HCEC 1CT (cell line): ENCODE results near the gene FBXO24.

ENCODE experiments used
- DNase-seq: peaks from one replicate; pipeline ENCODE4 v3.0.0-alpha.2; 2017

Gene FBXO24

DNA sequence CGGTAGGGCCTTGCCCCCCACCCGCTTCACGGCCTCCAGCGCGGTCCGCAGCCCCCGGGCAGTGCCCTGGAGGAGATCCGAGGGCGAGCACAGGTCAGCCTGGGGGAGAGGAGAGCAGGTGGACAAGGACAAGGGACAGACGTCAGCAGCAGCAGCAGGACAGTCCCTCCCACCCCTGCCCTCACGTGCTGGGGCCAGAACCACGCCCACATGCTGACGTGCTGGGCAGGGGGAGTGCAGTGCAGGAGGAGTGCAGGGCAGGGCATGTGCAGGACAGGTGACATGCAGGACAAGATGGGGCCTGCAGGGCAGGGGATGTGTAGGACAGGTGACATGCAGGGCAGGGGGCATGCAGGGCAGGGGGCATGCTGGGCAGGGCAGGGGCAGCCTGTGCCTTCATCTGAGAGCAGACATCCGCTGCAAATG, 10.9 kb upstream of the FBXO24 start:
- no peak for DNase-seq

DNA sequence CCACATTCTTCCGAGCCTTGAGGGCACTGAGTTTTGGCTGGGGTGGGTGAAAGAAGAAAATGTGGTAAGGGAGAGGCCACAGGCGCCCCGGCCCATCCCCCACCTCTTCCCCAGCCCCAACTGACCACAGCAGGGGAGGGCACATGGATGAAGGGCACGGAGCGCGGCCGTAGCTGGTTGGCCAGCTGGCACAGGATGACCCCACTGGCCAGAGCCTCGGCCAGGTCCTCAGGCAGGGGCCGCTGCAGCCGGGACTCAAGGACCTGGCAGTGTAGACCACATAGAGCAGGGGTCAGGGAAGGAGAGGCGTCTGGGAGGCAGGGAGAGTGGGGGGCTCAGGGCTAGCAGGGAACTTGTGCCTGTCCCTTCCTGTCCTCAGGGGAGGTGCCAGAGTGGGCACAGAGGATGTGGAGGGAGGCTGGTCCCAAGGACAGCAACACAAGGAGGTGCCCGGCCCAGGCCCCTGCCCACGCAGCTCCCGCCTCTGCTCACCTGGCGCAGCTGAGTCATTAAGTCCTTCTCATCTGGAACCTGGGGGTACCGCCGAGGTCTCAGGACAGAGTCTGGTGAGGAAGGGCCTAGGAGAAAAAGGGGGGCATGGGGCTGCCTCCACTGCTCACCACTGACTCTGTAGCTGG, 10.3 kb upstream of the FBXO24 start:
- DNase-seq: no peak

DNA sequence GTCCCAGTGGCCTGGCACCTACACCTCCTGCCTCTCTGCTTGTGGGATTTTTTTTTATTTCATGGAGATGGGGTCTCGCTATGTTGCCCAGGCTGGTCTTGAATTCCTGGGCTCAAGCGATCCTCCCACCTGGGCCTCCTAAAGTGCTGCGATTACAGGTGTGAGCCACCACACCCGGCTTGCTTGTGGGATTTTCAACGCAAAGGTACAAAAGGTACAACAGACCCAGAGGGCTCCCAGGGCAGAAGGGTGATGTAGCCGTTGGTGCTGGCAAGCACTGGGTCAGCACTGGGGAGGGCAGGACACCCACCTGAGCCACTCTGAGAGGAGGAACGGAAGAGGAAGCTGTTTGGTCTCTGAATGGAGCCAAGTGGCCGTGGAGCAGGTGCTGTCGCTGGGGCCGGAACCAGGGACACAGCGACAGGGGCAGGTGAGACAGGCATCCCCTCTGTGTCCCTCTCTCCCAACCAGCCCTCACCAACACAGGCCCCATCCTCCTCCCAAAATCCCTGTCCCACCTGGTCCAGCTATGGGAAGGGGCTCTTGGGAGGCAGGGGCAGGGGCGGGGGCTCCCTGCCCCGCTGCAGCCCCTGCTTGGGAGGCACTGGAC, 9.6 kb upstream of the FBXO24 start:
- no peak for DNase-seq

DNA sequence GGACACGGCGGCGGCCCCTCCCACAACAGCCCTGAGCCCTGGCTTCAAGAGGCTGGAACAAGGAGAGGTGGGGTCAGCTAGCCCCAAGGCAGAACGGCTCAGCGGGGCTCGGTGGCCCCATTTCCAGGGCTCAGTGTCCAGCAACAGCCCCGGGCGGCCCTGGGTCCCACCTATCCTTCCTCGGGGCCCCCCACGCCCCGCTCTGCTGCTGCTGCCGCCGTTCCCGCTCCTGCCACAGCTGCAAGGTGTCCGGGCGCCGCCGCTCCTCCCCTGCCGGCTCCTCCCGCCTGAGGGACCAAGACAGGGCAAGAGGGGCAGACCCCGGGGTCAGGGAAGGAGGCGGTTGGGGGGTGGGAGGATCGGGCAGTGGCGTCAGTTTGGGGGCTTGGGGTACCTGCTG, 9.0 kb upstream of the FBXO24 start:
- no peak for DNase-seq

DNA sequence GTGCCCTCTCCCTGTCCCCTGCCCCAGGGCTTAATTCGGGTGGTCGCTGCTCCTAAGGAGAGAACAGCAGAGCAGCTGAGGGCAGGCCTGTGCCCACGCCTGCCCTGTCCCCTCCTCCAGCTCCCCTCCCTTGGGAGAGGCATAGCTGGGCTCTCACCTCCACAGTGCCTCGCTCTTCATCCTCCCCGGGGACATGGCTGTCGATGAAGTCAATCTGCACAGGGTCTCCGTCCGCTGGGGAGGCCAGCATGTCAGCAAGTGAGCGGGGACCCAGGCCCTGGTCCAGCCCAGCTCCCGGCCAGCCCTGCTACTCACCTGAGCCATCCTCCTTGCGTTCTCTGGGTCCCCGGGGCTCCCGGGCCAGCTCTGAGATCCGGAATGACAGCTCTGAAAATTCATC, 8.6 kb upstream of the FBXO24 start:
- DNase-seq: no peak

GRCh38 chr7:100578246-100579183, 7.6 kb upstream of the FBXO24 start:
- DNase-seq: no peak

DNA sequence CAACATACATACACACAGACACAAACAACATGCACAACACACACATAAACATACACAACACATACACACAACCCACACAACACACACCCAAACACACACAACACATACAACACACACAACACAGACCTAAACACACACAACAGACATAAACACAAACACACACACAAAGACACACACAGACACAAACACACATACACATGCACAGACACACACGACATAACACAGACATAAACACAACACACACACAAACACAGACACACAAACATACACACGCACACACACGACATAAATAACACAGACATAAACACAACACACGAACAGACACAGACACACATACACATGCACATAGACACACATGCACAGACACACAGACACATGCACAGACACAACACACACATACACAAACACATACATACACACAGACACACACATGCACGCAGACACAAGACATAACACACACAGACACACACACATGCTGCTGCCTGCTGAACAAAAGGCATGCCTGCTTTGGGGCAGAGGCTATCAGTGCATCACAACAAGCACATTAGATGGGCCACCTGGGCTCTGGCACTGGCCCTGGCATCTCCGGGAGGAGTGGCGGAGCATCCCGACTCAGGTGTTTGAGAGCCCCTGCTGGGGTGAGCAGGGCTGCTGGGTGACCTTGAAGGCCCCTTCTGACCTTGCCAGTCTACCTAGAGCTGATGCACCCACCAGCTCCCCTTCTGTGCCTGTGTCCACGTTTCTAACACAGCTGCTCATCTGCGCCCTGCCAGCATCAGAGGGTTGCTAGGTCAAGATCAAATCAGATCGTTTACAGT, 5.5 kb upstream of the FBXO24 start:
- no peak for DNase-seq

DNA sequence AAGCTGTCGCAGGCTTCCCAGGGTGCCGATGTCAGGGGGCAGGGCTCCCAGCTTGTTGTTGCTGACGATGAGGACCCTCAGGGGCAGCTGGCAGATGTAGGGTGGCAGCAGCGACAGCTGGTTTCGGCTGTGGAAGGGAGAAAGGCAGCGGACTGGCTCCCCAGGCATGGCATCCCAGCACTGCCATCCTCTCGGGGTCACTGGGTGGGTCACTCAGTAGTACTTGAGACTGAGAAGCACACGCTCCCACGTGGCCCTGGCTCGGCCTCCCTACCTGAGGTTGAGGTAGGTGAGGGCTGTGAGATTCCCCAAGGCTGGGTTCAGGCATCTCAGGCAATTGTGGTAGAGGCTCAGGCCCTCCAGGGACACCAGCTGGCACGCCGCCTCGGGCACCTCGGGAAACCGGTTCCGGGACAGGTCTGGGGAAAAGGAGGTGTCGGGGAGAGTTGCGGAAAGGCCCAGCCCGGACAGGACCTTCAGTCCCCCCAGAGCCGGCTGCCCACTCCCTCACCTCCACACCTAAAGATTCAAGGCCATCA, 4.0 kb upstream of the FBXO24 start:
- DNase-seq: no peak

GRCh38 chr7:100582650-100583049, 3.5 kb upstream of the FBXO24 start:
- DNase-seq: no peak

- peak; percentile 70 for DNase-seq
Measured at GRCh38 chr7:100583132-100584053, 2.7 kb upstream of the FBXO24 start.

DNA sequence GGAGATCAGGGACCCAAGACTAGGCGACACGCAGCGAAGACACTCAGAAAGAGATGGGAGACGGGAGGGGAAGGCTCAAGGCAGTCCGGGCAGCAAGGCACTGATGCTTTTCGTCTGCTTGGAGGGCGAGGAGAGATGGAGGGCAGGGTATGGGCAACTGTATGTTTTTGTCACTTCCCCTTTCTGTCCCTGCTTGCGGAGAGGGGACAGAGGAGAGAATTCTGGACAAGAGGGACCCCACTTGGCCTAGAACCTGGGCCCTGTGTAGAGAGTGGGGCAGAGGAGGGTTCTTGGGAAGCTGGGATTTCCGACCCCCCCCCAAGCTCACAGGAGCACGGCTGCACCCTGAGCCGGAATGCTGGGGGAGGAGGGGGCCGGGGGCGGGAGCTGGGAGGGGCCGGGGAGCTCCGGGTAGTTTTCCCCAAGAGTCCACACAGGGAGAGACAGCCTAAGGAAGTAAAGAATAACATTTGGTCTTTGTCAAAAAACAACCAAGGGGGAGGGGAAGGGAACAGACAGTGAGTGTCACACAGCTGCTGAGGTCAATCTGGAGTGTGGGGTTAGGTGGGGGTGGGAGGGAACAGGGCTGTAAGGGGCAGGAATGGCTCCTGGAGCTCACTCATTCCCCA, 2.0 kb upstream of the FBXO24 start:
- peak; percentile 64 for DNase-seq

- peak; percentile 74 for DNase-seq
Measured at GRCh38 chr7:100584683-100585510, 1.2 kb upstream of the FBXO24 start.

GRCh38 chr7:100585511-100586265, 440 bp upstream of the FBXO24 start, which contains the start of gene LRCH4:
LRCH4 (minus strand) TSS chr7:100586129; CDS start chr7:100586100, 29 bp downstream.
- no peak for DNase-seq

DNA sequence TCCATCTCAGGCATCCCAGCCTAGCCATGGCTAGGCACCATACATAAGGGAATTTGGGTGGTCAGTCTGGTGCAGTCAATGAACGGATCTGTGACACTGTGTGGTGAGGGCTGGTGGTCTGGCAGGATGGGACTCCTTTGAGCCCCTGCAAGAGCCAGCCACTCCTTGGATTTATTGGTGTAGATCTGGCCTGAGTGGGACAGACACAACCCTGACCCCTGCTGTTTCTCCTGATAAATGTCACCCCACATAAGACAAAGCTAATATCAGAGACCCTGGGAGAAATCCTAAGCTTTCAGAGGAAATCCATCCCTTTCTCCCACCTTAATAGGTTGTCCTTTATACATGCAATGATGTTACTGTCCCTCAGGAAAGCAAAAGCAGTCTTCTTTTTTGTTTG, 2.3 kb downstream of the FBXO24 start:
- DNase-seq: peak; percentile 30

DNA sequence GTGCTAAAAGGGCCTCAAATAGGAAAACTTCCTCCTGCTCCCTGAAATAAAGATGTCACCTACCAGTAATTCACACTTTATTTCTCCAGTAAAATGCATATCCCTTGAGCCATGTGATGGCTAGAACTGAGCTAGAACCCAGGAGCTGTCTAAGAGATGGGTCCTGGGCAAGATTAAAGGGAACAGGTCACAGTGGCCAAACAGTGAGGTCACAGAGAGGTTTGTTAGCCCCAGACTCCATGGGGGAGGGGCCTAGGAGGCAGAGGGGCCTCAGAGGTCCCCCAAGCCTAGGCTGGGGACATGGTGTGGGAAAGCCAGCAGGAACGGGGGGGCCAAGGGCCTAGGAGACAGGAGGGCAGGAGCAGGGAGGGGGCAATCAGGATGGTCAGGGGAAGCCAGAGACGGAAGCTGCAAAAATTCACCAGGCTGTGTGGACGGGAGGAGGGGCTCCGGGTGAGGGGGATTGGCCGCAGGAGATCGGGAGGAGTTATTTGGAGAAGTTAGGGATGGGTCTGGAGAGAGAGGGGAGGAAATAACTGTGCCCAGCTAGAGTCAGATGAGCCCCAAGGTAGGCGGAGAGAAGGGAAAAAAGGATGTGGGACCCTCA, 3.3 kb downstream of the FBXO24 start:
- no peak for DNase-seq

DNA sequence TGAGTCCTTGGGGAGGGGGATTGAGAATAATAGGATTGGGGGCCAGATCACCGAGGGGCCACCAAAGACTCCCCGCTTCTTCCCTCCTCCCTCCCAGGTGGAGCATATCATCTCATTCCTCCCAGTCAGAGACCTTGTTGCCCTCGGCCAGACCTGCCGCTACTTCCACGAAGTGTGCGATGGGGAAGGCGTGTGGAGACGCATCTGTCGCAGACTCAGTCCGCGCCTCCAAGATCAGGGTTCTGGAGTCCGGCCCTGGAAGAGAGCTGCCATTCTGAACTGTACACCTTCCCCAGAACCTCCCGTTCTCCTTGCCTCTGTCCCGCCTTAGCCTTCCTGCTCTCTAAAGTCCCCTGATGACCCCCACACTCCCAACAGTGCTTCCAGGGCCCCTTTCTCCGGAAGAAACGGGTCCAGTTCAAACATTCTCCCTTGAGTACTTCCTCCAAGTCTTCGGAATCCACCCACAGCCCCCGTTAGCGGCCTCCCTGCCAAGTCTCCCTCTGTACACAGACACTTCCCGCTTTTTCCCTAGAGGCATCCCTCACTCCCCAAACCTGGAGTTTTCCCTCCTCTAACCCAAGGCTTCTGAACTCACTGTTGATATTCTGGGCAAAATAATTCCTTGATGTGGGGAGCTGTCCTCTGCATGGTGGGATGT, 4.1 kb downstream of the FBXO24 start:
- DNase-seq: no peak

- no peak for DNase-seq
Measured at GRCh38 chr7:100591596-100591995, 5.5 kb downstream of the FBXO24 start.

- DNase-seq: no peak
Measured at GRCh38 chr7:100595188-100595587, 9.1 kb downstream of the FBXO24 start.
